Lower lobe of right lung (tissue), 2 donors: ENCODE results near the gene MICOS13. TPM values are rescaled to one million over a fixed set of nuclear protein-coding genes. Genes with fewer than 3 reads are reported as not detected.

Experiments used
- ATAC-seq, 2 donors: fragments of 200-7000 bp; cut with Tn5 transposase; one replicate each; pipeline ENCODE4 v1.9.1; 2020 to 2022; ENCODE audit warnings: mild to moderate bottlenecking in 2 of 2, moderate library complexity in 2 of 2
- DNase-seq: peaks from one replicate; pipeline ENCODE4 v3.0.0-alpha.2; 2020
- H3K27ac ChIP-seq: fragments of 200-600 bp; one replicate; pipeline ENCODE4 v1.8.0; 2022
- H3K27me3 ChIP-seq: fragments of 200-600 bp; one replicate; pipeline ENCODE4 v1.8.0; 2022; ENCODE audit warnings: low read depth
- H3K36me3 ChIP-seq: fragments of 200-600 bp; one replicate; pipeline ENCODE4 v1.8.0; 2022; ENCODE audit warnings: mild to moderate bottlenecking
- H3K4me1 ChIP-seq: fragments of 200-600 bp; one replicate; pipeline ENCODE4 v1.8.0; 2022
- H3K4me3 ChIP-seq: fragments of 200-600 bp; one replicate; pipeline ENCODE4 v1.8.0; 2022; ENCODE audit warnings: mild to moderate bottlenecking
- H3K9me3 ChIP-seq: fragments of 200-600 bp; one replicate; pipeline ENCODE4 v1.8.0; 2022
- CTCF ChIP-seq: fragments of 200-600 bp; IDR thresholded peaks from one replicate; pipeline ENCODE4 v1.8.0; 2022; ENCODE audit warnings: antibody characterized with exemption, mild to moderate bottlenecking
- intact Hi-C: fragments of 100-400 bp; cut with DNase I; formaldehyde crosslinking; loops from one replicate; pipeline ENCODE4 v1.11.0; 2022
- total RNA-seq: library from RNA; stranded (reverse); fragmentation: NEBNext Ultra II Directional; extraction: Animal tissue kit (Norgen Biotek cat#: 25700); gene quantifications from one replicate; pipeline ENCODE4 v1.2.1, GENCODE V29; 2021
- donor health status: DM: no; HTN: yes; CAD: no; lungs with severe emphysema.

The MICOS13 gene
- total RNA-seq, 1 donor from 2014 or later = 42.7 TPM

GRCh38 chr19:5711713-5712161 is 31.4 kb upstream of the MICOS13 start:
- Histone ChIP-seq H3K36me3 (peaks cover 82% of the 10 kb centered on the region), H3K27ac (no peak overlapping the region), H3K9me3 (no peaks in the 10 kb centered on the region), H3K4me1 (no peaks in the 10 kb centered on the region), H3K27me3 (no peaks in the 10 kb centered on the region), H3K4me3 (no peak overlapping the region)
- DNase-seq = no peak
- ATAC-seq = no peak
- intact Hi-C loops = no loop called here
- no peak for TF ChIP-seq CTCF

GRCh38 chr19:5711025-5711424 is 30.7 kb upstream of the MICOS13 start:
- Histone ChIP-seq H3K4me3 (no peak overlapping the region), H3K27ac (no peak overlapping the region), H3K9me3 (no peaks in the 10 kb centered on the region), H3K4me1 (no peaks in the 10 kb centered on the region), H3K27me3 (no peaks in the 10 kb centered on the region), H3K36me3 (peaks cover 89% of the 10 kb centered on the region)
- no peak for DNase-seq
- no peak for TF ChIP-seq CTCF
- ATAC-seq = no peak
- intact Hi-C loops = no loop called here

- DNase-seq = no peak
- TF ChIP-seq CTCF = no peak
- intact Hi-C loops = no loop called here
- no peaks in the 10 kb centered on the region for H3K4me1 ChIP-seq
- no peak for ATAC-seq
- H3K36me3 ChIP-seq = peaks cover 98% of the 10 kb centered on the region
- no peaks in the 10 kb centered on the region for H3K27me3 ChIP-seq
- H3K27ac ChIP-seq = no peak overlapping the region
- H3K4me3 ChIP-seq = no peak overlapping the region
- no peaks in the 10 kb centered on the region for H3K9me3 ChIP-seq
Observed at GRCh38 chr19:5707576-5708575, 27.6 kb upstream of the MICOS13 start.

GRCh38 chr19:5706876-5707573 is 26.7 kb upstream of the MICOS13 start:
- H3K9me3 ChIP-seq = no peaks in the 10 kb centered on the region
- no peaks in the 10 kb centered on the region for H3K27me3 ChIP-seq
- no peaks in the 10 kb centered on the region for H3K4me1 ChIP-seq
- no peak for ATAC-seq
- DNase-seq = no peak
- H3K4me3 ChIP-seq = no peak overlapping the region
- H3K27ac ChIP-seq = no peak overlapping the region
- H3K36me3 ChIP-seq = peaks cover 89% of the 10 kb centered on the region
- intact Hi-C loops = no loop called here
- no peak for TF ChIP-seq CTCF

- H3K9me3 ChIP-seq = no peaks in the 10 kb centered on the region
Observed at GRCh38 chr19:5705552-5705951, 25.2 kb upstream of the MICOS13 start.

More at GRCh38 chr19:5705552-5705951, 25.2 kb upstream of the MICOS13 start:
- no peak for TF ChIP-seq CTCF
- Histone ChIP-seq H3K4me1 (no peaks in the 10 kb centered on the region), H3K4me3 (no peak overlapping the region), H3K27ac (no peak overlapping the region), H3K36me3 (peaks cover 82% of the 10 kb centered on the region), H3K27me3 (no peaks in the 10 kb centered on the region)
- intact Hi-C loops = no loop called here
- DNase-seq (no peak), ATAC-seq (no peak)
